MM.1S (cell line): ENCODE measurements around the gene PATZ1.

Experiments
- CTCF ChIP-seq: fragments of 300-600 bp; sonication (generic); IDR thresholded peaks from 2 replicates; pipeline ENCODE4 v1.5.1; 2016; ENCODE audit warnings: antibody characterized with exemption, low read length, mixed read lengths
- EZH2 ChIP-seq: fragments of 300-600 bp; sonication (generic); optimal IDR thresholded peaks from 2 replicates; pipeline ENCODE3; 2017; ENCODE audit warnings: low read depth, mild to moderate bottlenecking, antibody characterized with exemption, low read length, mixed read lengths
- EZH2phosphoT487 ChIP-seq: fragments of 300-600 bp; sonication (generic); IDR thresholded peaks from 2 replicates; pipeline ENCODE4 v1.6.1; 2018; ENCODE audit warnings: antibody characterized with exemption, low read length

- TF ChIP-seq CTCF (no peak), EZH2 (no peak), EZH2phosphoT487 (no peak)
Measured at GRCh38 chr22:31354515-31354914, 8.4 kb upstream of the PATZ1 start.
